HG03103 (cell line): ENCODE data around the gene KLHL13.
A peak's percentile ranks its signal among the peaks of the same experiment; 100 is the strongest.
"Not testable (repeated sequence)": the region's sequence is repeated elsewhere in the genome, so short reads cannot be mapped to it uniquely, and the experiment has no call there.

Experiments used
- ATAC-seq: cut with Tn5 transposase; IDR thresholded peaks from one replicate; pipeline ENCODE4 v1.9.1; 2021; ENCODE audit warnings: low read depth; ENCODE audit not compliant: unreplicated experiment

KLHL13 gene

DNA sequence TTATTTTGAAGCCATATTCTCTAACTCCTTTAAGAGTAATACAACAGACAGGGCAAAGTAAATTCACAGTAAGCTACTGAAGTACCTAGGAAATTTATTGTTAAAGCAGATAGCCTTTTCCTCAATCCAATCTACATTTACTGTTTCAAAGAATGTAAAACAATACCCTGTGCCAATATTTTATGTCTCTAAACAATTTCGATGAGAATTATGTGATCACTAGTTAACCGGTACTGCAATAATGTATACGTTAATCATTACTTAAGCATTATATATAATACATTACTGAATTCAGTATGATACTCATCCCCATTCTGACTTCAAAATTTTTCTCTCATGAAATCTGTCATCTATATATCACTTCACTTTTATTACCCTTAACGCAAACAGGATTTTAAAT lies 28.5 kb downstream of the KLHL13 start:
- no peak for ATAC-seq

DNA sequence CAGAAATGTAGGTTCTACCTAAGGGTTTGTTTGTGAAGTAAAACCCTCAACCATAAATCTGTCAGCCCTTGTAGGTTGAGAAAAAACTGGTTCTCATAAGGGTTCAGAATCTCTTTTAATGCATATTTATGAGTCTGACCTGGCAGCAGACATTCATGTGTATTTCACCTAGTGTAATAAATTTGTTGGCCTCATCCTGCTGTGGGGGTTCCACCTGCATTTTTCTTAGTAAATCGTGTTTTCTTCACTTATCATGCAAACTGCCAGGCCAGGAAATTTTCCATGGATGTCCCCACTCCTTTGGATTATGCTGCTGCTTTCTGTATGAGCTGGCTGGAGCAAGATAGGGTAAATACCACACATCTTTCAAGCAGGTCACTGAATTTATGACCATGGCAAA lies 42.4 kb downstream of the KLHL13 start:
- no peak for ATAC-seq

DNA sequence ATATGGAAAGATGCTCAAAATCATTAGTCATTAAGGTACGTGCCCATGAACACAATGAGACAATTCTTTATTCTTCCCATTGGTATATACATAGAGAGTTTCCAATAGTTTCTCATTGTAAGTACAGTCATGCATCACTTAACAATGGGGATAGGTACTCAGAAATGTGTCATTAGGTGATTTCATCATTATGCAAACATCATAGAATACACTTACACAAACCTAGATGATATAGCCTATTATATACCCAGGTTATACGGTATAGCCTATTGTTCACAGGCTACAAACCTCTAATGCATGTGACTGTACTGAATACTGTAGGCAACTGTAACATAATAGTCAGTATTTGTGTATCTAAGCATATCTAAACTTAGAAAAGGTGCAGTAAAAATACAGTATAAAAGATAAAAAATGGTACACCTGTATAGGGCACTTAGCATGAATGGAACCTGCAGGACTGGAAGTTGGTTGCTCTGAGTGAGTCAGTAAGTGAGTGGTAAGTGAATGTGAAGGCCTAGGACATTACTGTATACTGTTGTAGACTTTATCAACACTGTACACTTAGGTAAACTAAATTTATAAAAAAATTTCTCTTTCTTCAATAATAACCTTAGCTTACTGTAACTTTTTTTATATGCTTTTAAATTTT lies 49.6 kb downstream of the KLHL13 start:
- ATAC-seq, result no peak

DNA sequence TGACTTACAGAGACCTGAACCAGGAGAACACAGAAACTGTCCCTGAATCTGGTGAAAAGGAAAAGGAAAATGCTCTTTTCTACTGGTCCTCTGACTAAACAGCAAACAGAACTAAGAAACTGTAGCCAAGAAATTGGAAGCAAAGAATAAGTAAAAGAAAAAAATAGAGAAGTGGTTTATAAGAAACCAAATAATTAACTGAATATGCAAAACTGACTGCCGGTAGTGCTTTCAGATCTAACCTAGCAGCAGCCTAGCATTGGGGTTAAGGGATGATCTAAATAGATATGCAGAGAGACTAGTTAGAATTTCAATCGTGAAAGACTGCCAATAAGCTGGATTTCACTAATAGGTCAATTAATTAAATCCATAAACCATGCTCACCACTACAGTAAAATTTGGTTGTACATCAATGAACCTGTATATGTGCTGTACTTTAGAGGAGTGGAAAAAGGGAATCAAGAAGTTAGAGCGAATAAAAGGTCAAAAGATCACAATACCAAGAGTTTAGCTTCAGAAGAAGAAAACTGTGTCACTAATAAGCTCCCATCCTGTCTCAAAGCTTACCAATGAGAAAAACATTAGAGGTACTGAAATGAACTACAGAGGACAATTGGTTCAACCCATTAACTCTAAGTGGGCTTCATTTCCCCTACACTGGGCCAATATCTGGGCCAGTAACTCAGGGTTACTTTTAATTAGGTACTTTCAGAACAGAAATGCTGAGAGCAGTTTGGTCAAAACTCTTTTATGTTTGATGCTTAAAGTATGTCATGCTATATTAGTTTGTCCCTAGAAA lies 53.6 kb downstream of the KLHL13 start:
- peak; percentile 57 for ATAC-seq

DNA sequence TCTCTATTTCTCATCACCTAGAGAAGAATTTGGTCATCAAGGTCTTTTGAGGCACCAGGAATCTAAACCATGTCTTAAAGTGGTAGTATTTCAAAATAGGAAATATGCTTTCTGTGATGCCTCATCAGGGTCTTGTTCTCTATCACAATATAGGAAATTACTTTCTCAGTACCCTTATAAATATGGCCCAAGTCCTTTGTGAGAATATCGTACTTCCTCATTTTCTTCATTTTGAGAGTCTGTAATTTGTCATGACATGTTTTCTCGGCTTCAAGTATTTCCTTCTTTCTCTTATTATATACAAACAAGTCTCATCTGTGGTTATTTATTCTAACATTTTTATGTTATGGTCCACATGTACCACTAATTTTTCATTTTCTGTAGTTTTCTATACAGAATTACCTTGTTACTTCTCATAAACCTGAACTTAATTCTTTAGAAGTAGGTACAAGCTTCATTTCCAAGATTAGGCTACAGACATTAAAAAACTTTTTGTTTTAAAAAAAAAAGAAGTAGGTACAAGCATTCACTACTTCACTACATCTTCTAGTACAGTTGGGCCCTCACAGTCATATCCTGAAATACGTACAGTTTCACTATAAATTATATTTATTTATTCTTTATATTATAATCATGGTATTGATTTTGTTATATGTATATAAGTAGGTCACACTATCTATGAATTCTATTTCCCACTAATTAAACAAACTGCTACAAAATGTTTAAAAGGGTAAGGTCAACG lies 54.4 kb downstream of the KLHL13 start:
- peak; percentile 47 for ATAC-seq

DNA sequence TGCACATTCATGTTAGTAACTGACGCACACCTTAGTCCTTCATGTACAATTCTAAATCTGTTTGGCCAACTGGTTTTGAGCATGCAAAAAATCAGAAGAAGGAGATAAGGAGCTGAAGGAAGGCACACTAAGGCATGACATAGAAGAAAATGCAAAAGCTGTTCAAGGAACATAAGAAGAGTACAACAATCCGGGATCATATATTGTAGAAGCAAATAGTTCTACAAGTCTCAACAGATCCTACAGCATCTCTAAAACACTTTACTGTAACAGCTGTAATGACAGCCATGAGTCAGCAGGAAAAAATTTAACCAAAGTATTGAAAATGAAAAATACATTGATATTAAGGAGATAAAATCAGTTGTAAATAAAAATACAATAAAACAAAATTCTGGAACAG lies 57.7 kb downstream of the KLHL13 start:
- no peak for ATAC-seq

DNA sequence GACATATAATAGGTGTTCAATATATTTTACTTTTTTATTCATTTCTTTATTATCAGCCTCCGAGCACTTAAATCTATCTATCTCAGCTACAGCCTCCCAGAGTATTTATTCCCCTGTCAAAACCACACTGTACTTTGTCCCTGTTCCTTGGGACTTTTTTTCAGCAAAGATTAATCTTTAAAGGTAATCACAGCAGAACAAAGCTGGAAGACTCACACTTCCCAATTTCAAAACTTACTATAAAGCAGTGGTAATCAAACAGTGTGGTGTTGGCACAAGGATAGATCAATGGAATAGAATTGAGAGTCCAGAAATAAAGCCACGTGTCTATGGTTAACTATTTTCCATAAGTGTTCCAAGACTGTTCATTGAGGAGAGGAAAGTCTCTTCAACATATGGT lies 59.7 kb downstream of the KLHL13 start:
- no peak for ATAC-seq

DNA sequence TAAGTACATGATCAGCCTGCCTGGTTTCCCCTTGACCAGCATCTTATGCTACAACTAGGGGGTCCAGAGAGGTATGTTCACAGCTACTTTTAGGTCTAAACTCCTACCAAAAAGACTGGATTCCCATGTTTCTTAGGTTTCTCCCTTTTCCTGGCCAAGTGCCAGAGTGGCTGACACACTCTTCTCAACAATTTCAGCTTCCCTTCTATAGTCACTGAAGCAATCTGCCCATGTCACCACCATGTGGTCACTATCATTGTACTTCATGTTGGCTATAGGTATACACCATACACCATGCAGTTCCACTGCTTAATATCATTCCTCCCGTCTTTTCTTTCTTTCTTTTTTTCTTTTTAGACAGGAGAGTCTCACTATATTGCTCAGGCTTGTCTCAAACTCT lies 66.9 kb downstream of the KLHL13 start:
- no peak for ATAC-seq

DNA sequence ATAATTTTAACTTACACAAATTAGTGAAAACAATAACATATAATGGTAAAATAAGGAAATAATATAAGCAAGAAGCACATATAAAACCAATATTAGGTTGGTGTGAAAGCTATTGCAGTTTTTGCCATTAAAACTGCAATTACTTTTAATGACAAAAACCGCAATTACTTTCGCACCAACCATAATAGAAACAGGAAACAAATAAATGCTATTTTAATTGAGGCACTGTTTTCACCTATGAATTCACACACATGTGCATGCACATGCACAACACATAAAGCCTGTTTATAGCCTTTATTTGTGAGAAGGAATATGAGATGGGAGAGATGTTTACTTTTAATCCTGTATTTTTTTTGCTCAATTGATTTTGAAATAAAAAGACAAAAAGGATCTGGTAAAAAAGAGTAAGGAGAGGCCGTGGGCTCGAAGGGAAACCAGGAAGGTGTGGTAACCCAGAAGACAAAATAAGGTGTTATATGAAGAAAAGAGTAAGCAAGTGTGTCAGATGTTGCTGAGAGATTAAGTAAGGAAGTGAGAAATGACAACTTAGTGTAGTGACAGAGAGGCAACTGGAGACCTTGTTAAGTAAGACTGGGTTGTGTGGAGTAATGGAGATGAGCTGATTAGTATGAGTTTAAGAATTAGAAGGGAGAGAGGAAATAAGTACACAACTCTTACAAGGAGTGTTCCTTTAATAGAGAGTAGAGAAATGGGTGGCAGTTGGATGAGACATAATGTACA lies 69.0 kb downstream of the KLHL13 start:
- no peak for ATAC-seq

DNA sequence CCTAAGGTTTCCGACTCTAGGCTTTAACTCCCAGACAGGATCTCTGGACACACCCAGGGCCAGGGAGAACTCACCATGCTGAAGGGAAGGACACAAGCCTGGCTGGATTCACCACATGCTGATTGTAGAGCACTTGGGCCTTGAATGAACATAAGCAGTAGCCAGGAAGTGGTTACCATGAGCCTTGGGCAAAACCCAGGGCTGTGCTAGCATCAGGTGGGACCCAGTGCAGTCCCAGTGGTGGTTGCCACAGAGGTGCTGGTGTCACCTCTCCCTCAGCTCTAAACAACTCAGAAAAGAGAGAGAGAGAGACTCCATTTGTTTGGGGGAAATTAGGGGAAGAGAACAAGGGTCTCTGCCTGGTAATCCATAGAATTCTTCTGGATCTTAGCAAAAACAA lies 77.0 kb downstream of the KLHL13 start:
- no peak for ATAC-seq

DNA sequence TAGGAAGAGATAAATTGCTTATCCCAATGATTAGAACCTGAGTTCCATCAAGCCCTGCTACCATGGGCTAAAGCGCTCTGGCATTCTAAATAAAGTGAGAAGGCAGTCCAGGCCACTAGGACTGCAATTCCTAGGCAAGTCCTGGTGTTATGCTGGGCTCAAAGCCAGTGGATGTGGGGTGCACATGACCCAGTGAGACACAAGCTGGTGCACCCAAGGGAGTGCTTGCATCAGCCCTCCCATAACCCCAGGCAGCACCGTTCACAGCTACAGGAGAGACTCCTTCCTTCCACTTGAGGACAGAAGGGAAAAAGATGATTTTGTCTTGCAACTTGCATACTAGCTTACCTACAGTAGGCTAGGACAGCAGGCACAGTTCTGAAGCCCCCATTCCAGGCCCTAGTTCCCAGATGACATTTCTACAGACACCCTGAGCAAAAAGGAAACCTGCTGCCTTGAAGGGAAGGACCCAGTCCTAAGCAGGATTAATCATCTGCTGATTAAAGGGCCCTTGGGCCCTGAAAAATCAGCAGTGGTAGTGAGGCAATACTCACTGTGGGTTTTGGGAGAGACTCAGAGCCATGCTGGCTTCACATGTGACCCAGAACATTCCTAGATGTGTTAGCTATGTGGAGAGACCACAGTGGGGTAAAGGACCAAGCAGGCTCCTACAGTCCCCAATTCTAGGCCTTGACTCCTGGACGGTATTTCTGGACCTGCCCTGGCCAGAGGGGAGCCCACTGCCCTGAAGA lies 77.8 kb downstream of the KLHL13 start:
- ATAC-seq, result no peak

DNA sequence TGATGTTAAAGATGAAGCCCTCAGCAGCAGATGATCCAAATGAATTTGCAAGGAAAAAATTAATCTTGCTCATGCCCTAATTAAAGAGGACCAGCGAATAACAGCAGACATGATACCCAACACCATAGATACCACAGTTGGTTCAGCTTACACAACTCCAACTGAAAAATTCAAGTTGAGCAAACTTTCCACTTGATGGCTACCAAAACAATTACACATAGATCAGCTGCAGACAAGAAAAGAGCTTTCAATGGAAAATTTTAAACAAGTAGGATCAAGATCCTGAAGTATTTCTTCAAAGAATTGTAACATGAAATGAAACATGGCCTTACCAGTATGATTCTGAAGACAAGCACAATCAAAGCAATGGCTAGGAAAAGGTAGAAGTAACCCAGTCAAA lies 90.0 kb downstream of the KLHL13 start:
- no peak for ATAC-seq

DNA sequence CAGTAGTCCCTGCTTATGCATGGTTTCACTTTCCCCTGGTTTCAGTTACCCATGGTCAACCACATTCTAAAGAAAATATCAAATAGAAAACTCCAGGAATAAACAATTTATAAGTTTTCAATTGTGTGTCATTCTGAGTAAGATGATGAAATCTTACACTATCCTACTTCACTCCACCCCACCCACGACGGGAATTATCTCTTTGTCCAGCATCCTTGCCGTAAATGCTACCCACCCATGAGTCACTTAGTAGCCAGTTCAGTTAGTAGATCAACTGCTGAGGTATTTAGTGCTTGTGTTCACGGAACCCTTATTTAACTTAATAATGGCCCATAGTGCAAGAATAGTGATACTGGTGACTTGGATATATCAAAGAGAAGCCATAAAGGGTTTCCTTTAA lies 91.4 kb downstream of the KLHL13 start:
- ATAC-seq, result no peak

DNA sequence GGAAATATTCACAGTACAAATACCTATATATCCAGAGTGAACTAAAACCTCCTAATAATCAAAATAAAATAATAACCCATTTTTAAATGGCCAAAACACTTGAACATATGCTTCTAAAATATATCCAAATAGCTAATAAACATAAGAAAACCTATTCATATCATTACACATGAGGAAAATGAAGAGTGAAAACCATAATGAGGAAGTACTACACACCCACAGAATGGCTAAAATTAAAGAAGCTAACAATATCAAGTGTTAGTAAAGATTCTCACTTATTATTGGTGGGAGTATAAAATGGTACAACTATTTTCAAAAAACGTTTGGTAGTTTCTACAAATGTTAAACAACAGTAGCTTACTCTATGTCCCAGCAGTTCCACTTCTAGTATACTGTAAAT lies 92.1 kb downstream of the KLHL13 start:
- ATAC-seq, result no peak

DNA sequence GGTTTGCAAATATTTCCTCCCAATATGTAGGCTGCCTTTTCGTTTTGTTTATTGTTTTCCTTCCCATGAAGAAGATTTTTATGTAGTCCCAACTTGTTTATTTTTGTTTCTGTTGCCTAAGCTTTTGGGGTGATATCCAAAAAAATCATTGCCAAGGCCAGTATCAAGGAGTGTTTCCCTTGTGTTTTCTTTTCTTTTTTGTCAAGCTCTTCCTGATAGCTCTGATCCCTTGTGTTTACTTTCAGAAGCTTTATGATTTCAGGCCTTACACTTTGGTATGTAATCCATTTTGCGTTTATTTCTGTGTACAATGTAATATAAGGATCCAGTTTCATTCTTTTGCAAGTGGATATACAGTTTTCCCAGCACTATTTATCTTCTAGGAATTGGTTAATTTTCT lies 93.9 kb downstream of the KLHL13 start:
- ATAC-seq, result no peak

DNA sequence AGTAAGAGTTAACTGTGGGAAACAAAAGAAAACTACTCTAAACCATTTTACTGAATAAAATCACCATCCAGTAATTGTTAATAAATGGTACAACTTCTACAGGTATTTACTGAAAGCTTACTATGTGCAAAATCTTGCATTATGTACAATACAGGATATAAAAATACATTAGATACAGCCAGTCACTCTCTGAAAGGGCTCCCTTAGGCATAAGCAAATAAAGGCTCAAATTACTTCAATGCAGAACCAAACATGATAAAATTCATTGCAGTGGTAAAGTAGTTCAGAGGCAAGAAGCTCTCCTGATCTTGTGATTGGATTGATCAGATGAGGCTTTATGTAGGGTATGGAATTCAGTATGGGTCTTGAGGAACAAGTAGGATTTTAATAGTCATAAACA lies 100.2 kb downstream of the KLHL13 start:
- ATAC-seq, result no peak

DNA sequence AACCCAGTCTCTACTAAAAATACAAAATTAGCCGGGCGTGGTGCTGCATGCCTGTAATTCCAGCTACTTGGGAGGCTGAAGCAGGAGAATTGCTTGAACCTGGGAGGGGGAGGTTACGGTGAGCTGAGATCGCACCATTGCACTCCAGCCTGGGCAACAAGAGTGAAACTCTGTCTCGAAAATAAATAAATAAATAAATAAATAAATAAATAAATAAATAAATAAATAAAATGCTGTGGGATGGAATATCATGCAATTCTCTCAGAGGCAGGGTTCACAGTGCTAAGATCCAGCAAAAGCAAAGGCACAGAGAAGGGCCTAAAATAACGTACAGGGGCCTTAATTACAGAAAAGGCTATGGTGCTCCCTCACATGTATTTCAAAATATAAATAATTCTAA lies 114.2 kb downstream of the KLHL13 start:
- ATAC-seq, result not testable (repeated sequence)

DNA sequence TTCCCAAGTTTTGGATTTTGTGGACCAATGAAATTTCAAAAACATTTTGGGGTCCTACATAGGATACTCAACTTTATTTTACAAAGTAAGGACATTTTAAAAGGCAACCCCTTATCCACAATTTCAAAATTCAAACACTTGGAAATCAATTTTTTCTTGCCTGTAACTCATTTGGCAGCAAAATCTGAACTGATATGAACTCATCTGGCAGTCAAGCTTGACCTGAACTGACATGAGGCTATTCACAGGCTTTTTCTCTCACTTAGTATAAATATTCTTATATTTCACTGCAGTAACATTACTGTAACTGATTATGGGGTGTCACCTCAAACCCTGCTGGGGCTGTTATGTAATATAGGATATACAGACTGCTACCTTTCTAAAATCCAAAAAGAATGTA lies 116.1 kb downstream of the KLHL13 start:
- ATAC-seq, result no peak

DNA sequence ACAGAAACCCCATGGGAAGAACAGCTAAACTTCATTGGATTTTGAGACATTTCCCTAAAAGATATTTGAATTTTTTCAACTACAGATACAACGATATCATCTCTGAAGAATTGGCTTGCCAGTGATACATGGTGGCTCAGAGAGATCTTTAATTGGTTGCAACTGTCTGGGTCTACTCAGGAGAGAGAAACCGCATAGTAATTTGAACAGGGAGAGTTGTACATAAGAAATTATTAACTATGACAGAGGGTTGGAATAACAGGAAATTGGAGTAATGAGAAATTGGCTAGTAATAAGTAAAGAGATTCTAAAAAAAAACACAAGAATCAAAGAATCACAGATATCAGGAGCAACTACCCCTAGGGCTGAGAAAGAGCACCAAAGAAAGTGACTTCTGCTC lies 118.4 kb downstream of the KLHL13 start:
- no peak for ATAC-seq

DNA sequence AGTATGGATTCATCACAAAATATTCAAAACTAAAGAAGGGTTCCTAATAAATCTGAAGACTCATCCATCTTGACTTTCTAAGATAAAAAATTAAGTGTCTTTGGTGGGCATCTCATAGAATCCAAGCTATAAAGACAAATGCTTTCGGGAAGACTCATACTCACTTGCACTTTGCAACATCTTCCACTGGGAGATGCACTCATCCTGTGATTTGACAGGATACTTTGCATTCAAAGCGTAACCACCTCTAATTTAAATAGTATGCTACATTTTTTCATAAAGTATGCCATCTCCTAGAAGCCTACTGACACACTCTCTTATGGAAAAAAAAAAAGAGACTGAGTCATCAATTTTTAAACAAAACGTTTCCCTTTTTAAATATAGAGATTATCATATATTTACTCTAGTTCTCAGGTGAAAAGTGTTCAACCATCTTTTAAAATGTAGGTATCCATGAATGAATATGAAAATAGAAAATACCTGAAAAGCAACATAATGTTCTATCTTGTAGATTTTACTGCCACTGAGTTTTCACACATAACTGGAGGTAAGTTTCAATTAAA lies 119.6 kb downstream of the KLHL13 start:
- no peak for ATAC-seq
